Stomach smooth muscle (tissue), 2 donors: ENCODE measurements around the gene XRCC4.

Source experiments
- H3K27ac ChIP-seq: one replicate; pipeline ENCODE4 v1.7.0; 2013; ENCODE audit warnings: mild to moderate bottlenecking, low read length, inconsistent platforms
- H3K27me3 ChIP-seq, 2 donors: one replicate each; pipeline ENCODE4 v1.7.0; 2013; ENCODE audit warnings: low read length in 2 of 2; ENCODE audit not compliant: insufficient read depth in 2 of 2, control insufficient read depth in 1 of 2
- H3K36me3 ChIP-seq, 2 donors: one replicate each; pipeline ENCODE4 v1.7.0; 2013; ENCODE audit warnings: low read length in 2 of 2; ENCODE audit not compliant: control insufficient read depth in 2 of 2, insufficient read depth in 2 of 2
- H3K4me1 ChIP-seq: one replicate; pipeline ENCODE4 v1.7.0; 2013; ENCODE audit warnings: low read length; ENCODE audit not compliant: control insufficient read depth, insufficient read depth
- H3K4me3 ChIP-seq, 2 donors: one replicate each; pipeline ENCODE4 v1.7.0; 2013; ENCODE audit warnings: low read length in 2 of 2
- H3K9ac ChIP-seq, 2 donors: one replicate each; pipeline ENCODE4 v1.7.0; 2013; ENCODE audit warnings: low read length in 2 of 2, mild to moderate bottlenecking in 1 of 2
- H3K9me3 ChIP-seq, 2 donors: one replicate each; pipeline ENCODE4 v1.7.0; 2013; ENCODE audit warnings: low read length in 2 of 2; ENCODE audit not compliant: control insufficient read depth in 2 of 2
- donor health status: healthy.
- donor health status: Pancreatic carcinoma.

Gene XRCC4

GRCh38 chr5:83076742-83077661 lies at the start of gene XRCC4, which contains the start of gene TMEM167A:
TSS of gene XRCC4 (plus strand) at chr5:83077547. CDS start at chr5:83104920, 27,373 bp downstream.
TSS of gene TMEM167A (minus strand) at chr5:83077394. CDS start at chr5:83077323, 71 bp downstream.
- Histone ChIP-seq H3K27ac (peak within 1 kb of the TSS; percentile 66), H3K9me3 (no peaks in the 10 kb centered on the region), H3K9ac (peak within 1 kb of the TSS; percentile 91 to 95), H3K4me1 (peaks cover 3% of the 10 kb centered on the region), H3K36me3 (no peaks in the 10 kb centered on the region), H3K4me3 (peak within 1 kb of the TSS; percentile 93 to 96), H3K27me3 (no peaks in the 10 kb centered on the region)

GRCh38 chr5:83029912-83030311 lies 47.4 kb upstream of the XRCC4 start:
- Histone ChIP-seq H3K4me3 (no peak overlapping the region), H3K9me3 (no peaks in the 10 kb centered on the region), H3K9ac (no peak overlapping the region), H3K27me3 (no peaks in the 10 kb centered on the region), H3K36me3 (no peaks in the 10 kb centered on the region), H3K27ac (no peak overlapping the region), H3K4me1 (no peaks in the 10 kb centered on the region)

- no peaks in the 10 kb centered on the region for H3K9me3 ChIP-seq
- H3K4me1 ChIP-seq, result peaks cover 6% of the 10 kb centered on the region
- no peaks in the 10 kb centered on the region for H3K36me3 ChIP-seq
- H3K27me3 ChIP-seq, result no peaks in the 10 kb centered on the region
- H3K4me3 ChIP-seq, result no peak overlapping the region
- no peak overlapping the region for H3K9ac ChIP-seq
- no peak overlapping the region for H3K27ac ChIP-seq
These were observed 46.0 kb upstream of the XRCC4 start for GRCh38 chr5:83031381-83031780.

GRCh38 chr5:83034036-83034435 lies 43.3 kb upstream of the XRCC4 start:
- no peak overlapping the region for H3K9ac ChIP-seq
- H3K4me3 ChIP-seq, result no peak overlapping the region
- H3K36me3 ChIP-seq, result no peaks in the 10 kb centered on the region
- no peaks in the 10 kb centered on the region for H3K9me3 ChIP-seq
- no peaks in the 10 kb centered on the region for H3K27me3 ChIP-seq
- no peak overlapping the region for H3K27ac ChIP-seq
- H3K4me1 ChIP-seq, result peaks cover 6% of the 10 kb centered on the region

GRCh38 chr5:83034528-83035207 lies 42.7 kb upstream of the XRCC4 start:
- Histone ChIP-seq H3K9me3 (no peaks in the 10 kb centered on the region), H3K9ac (no peak overlapping the region), H3K4me3 (no peak overlapping the region), H3K27me3 (no peaks in the 10 kb centered on the region), H3K36me3 (no peaks in the 10 kb centered on the region), H3K27ac (no peak overlapping the region), H3K4me1 (peaks cover 6% of the 10 kb centered on the region)

GRCh38 chr5:83035373-83036100 lies 41.8 kb upstream of the XRCC4 start:
- peaks cover 6% of the 10 kb centered on the region for H3K4me1 ChIP-seq
- no peaks in the 10 kb centered on the region for H3K27me3 ChIP-seq
- H3K9ac ChIP-seq, result no peak overlapping the region
- no peaks in the 10 kb centered on the region for H3K36me3 ChIP-seq
- H3K9me3 ChIP-seq, result no peaks in the 10 kb centered on the region
- no peak overlapping the region for H3K27ac ChIP-seq
- H3K4me3 ChIP-seq, result no peak overlapping the region

GRCh38 chr5:83036991-83037575 lies 40.3 kb upstream of the XRCC4 start:
- H3K36me3 ChIP-seq, result no peaks in the 10 kb centered on the region
- no peak overlapping the region for H3K9ac ChIP-seq
- no peaks in the 10 kb centered on the region for H3K9me3 ChIP-seq
- H3K4me1 ChIP-seq, result peaks cover 6% of the 10 kb centered on the region
- H3K4me3 ChIP-seq, result no peak overlapping the region
- no peak overlapping the region for H3K27ac ChIP-seq
- no peaks in the 10 kb centered on the region for H3K27me3 ChIP-seq

GRCh38 chr5:83038924-83039323 lies 38.4 kb upstream of the XRCC4 start:
- Histone ChIP-seq H3K9ac (no peak overlapping the region), H3K27ac (no peak overlapping the region), H3K9me3 (no peaks in the 10 kb centered on the region), H3K27me3 (no peaks in the 10 kb centered on the region), H3K36me3 (no peaks in the 10 kb centered on the region), H3K4me1 (peaks cover 6% of the 10 kb centered on the region), H3K4me3 (no peak overlapping the region)

- Histone ChIP-seq H3K27ac (no peak overlapping the region), H3K9me3 (no peaks in the 10 kb centered on the region), H3K9ac (no peak overlapping the region), H3K4me3 (no peak overlapping the region), H3K4me1 (no peaks in the 10 kb centered on the region), H3K36me3 (no peaks in the 10 kb centered on the region), H3K27me3 (no peaks in the 10 kb centered on the region)
These were observed 34.8 kb upstream of the XRCC4 start for GRCh38 chr5:83042507-83042906.

GRCh38 chr5:83044926-83045325 lies 32.4 kb upstream of the XRCC4 start:
- H3K27me3 ChIP-seq, result no peaks in the 10 kb centered on the region
- H3K9me3 ChIP-seq, result no peaks in the 10 kb centered on the region
- H3K4me1 ChIP-seq, result no peaks in the 10 kb centered on the region
- no peak overlapping the region for H3K27ac ChIP-seq
- H3K9ac ChIP-seq, result no peak overlapping the region
- no peaks in the 10 kb centered on the region for H3K36me3 ChIP-seq
- H3K4me3 ChIP-seq, result no peak overlapping the region
